Mesothelial cell of epicardium (in vitro differentiated cells): ENCODE results near the gene PPP1R16B. TPM values are rescaled to one million over a fixed set of nuclear protein-coding genes. Genes with fewer than 3 reads are reported as not detected.

Experiments
- DNase-seq, 2 experiments: peaks; one replicate each; pipeline ENCODE4 v3.0.0; 2021; ENCODE audit warnings: low spot score in 2 of 2; ENCODE audit not compliant: unreplicated experiment in 2 of 2
- H3K27ac Mint-ChIP-seq: 2 replicates; pipeline ENCODE4 v1.8.0; 2021; ENCODE audit warnings: mixed read lengths
- H3K27me3 Mint-ChIP-seq: 2 replicates; pipeline ENCODE4 v1.8.0; 2021; ENCODE audit warnings: low read depth, mixed read lengths
- H3K36me3 Mint-ChIP-seq: 2 replicates; pipeline ENCODE4 v1.8.0; 2021; ENCODE audit warnings: mixed read lengths
- H3K4me1 Mint-ChIP-seq: 2 replicates; pipeline ENCODE4 v1.8.0; 2021; ENCODE audit warnings: mixed read lengths
- H3K4me3 Mint-ChIP-seq: 2 replicates; pipeline ENCODE4 v1.8.0; 2021; ENCODE audit warnings: mild to moderate bottlenecking, moderate library complexity, mixed read lengths
- H3K9me3 Mint-ChIP-seq: 2 replicates; pipeline ENCODE4 v1.8.0; 2021; ENCODE audit warnings: mixed read lengths
- total RNA-seq: library from RNA; stranded (reverse); gene quantifications from 3 replicates; pipeline ENCODE4 v1.2.1, GENCODE V29; 2021
- TF ChIP-seq, protein P1 (sequence below): fragments of 200-600 bp; sonication (generic); IDR thresholded peaks from one replicate; pipeline ENCODE4 v1.5.0; 2021; ENCODE audit warnings: antibody characterized with exemption; ENCODE audit not compliant: unreplicated experiment

PPP1R16B gene
- total RNA-seq, 1 donor from 2014 or later = not detected

DNA sequence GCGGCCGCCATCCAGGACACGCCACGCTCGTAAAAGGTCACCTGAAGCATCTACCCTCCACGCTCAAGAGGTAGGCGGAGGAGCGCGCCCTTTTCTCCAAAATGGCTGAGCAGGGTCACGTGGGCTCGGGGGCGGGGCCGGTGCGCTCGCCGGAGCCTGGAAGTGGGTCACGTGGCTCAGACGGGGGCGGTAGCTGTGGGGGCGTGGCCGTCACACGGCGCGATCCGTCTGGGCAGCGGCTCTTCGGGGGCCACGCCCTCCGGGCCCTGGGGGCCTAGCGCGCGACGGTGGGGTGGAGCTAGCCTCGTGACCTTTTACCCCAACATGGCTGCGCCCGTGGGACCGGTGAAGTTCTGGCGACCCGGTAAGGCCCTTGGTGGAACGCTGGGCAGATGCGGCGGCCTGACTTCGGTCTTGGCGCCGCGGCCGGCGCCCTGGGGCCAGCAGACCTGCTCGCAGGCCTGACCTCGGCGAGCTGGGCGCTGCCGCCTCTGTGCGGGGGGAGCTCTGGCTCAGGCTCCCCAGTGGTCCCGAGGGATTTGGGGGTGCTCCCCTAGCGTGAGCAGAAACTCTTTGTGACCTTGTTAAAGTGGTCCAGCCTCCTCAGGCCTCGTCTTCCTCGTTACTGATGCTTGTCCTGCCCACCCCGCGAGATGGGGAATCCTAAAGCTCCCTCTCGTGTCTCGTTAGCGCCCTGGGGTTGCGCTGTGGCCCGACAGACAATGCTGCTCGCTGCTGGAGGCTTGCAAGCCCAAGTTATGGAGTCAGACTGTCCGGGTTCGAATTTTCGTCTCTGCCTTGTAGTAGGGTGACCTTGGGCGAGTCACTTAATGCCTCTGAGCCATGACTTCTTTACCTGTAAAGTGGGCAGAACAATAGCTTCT lies 156.8 kb downstream of the PPP1R16B start, which contains the start of gene DHX35:
TSS of gene DHX35 (plus strand) at position 301 of the 884 bp plus-strand sequence. CDS start at position 325, 24 bp downstream.
- Mint-ChIP-seq H3K4me3 (peak within 1 kb of the TSS; percentile 94), H3K9me3 (no peaks in the 10 kb centered on the region), H3K27me3 (no peaks in the 10 kb centered on the region), H3K4me1 (peaks cover 19% of the 10 kb centered on the region), H3K36me3 (peaks cover 6% of the 10 kb centered on the region), H3K27ac (peak within 1 kb of the TSS; percentile 97)
- TF ChIP-seq, protein P1, sequence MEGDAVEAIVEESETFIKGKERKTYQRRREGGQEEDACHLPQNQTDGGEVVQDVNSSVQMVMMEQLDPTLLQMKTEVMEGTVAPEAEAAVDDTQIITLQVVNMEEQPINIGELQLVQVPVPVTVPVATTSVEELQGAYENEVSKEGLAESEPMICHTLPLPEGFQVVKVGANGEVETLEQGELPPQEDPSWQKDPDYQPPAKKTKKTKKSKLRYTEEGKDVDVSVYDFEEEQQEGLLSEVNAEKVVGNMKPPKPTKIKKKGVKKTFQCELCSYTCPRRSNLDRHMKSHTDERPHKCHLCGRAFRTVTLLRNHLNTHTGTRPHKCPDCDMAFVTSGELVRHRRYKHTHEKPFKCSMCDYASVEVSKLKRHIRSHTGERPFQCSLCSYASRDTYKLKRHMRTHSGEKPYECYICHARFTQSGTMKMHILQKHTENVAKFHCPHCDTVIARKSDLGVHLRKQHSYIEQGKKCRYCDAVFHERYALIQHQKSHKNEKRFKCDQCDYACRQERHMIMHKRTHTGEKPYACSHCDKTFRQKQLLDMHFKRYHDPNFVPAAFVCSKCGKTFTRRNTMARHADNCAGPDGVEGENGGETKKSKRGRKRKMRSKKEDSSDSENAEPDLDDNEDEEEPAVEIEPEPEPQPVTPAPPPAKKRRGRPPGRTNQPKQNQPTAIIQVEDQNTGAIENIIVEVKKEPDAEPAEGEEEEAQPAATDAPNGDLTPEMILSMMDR = no peak
- DNase-seq = peak; percentile 97 to 98

DNA sequence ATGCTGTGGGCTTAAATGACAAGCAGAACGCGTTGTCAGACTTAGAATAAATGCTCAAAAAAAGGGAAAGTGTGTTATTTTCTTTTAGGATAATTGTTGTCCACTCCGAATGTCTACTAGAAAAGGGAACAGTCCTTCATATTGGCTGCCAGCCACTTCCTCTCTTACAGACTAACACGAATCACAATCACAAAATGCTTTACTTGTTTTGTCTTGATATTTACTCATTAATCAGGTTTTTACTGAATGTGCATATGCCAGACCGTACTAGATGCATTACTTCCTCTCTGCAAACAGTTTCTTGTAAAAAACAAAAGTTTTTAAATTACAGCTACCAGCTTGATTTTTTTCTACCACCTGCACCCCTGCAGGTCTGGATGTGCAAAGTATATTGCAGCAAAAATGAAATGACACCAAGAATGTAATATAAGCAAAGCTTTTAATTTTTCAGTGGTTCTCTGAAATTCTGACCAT lies 157.5 kb downstream of the PPP1R16B start:
- DNase-seq = no peak
- H3K9me3 Mint-ChIP-seq = no peaks in the 10 kb centered on the region
- H3K27me3 Mint-ChIP-seq = no peaks in the 10 kb centered on the region
- TF ChIP-seq, protein P1 = no peak
- H3K4me3 Mint-ChIP-seq = peak overlapping the region; percentile 94
- peaks cover 19% of the 10 kb centered on the region for H3K4me1 Mint-ChIP-seq
- peaks cover 6% of the 10 kb centered on the region for H3K36me3 Mint-ChIP-seq
- H3K27ac Mint-ChIP-seq = peak overlapping the region; percentile 97

DNA sequence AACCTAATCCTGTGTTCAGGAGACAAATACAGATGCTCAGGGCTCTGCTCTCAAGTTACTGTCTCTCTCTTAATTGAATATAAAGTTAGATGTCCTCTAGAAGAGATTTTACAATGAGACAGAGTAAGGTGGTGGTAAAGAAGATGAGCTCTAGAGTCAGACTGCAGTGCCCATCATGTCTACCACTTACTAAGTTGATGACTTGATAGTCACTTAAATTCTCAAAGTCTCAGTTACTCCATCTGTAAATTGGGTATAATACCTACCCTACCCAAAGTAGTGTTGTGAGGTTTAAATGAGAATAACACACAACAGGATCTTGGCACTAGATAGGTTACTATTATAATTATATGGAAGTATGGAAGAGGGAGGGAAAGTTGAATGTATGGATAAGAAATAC lies 158.2 kb downstream of the PPP1R16B start:
- Mint-ChIP-seq H3K4me1 (peaks cover 19% of the 10 kb centered on the region), H3K9me3 (no peaks in the 10 kb centered on the region), H3K36me3 (peaks cover 6% of the 10 kb centered on the region), H3K27ac (no peak overlapping the region), H3K4me3 (peak overlapping the region; percentile 94), H3K27me3 (no peaks in the 10 kb centered on the region)
- no peak for DNase-seq
- TF ChIP-seq, protein P1 = no peak

- TF ChIP-seq, protein P1 = no peak
- H3K36me3 Mint-ChIP-seq = peaks cover 6% of the 10 kb centered on the region
- no peaks in the 10 kb centered on the region for H3K9me3 Mint-ChIP-seq
- peaks cover 19% of the 10 kb centered on the region for H3K4me1 Mint-ChIP-seq
- no peak overlapping the region for H3K4me3 Mint-ChIP-seq
- H3K27ac Mint-ChIP-seq = no peak overlapping the region
- DNase-seq = no peak
- H3K27me3 Mint-ChIP-seq = no peaks in the 10 kb centered on the region
Measured at GRCh38 chr20:38965264-38965663, 159.8 kb downstream of the PPP1R16B start.

GRCh38 chr20:38968090-38968489 lies 162.6 kb downstream of the PPP1R16B start:
- H3K27me3 Mint-ChIP-seq = no peaks in the 10 kb centered on the region
- peaks cover 12% of the 10 kb centered on the region for H3K36me3 Mint-ChIP-seq
- no peak overlapping the region for H3K4me3 Mint-ChIP-seq
- no peaks in the 10 kb centered on the region for H3K9me3 Mint-ChIP-seq
- TF ChIP-seq, protein P1 = no peak
- DNase-seq = no peak
- no peak overlapping the region for H3K27ac Mint-ChIP-seq
- H3K4me1 Mint-ChIP-seq = peaks cover 3% of the 10 kb centered on the region
